GM19463 (cell line): ENCODE measurements around the gene ICAM2.
"Not testable (repeated sequence)": the region's sequence is repeated elsewhere in the genome, so short reads cannot be mapped to it uniquely, and the experiment has no call there.

ENCODE experiments used
- ATAC-seq: cut with Tn5 transposase; IDR thresholded peaks from one replicate; pipeline ENCODE4 v1.9.1; 2021; ENCODE audit warnings: mild to moderate bottlenecking, moderate library complexity; ENCODE audit not compliant: unreplicated experiment

ICAM2 gene

GRCh38 chr17:63998050-63998720 lies 22.2 kb downstream of the ICAM2 start, which contains the start of gene PRR29:
PRR29 (plus strand) TSS chr17:63998351; CDS start chr17:63998365, 14 bp downstream.
- ATAC-seq: no peak

GRCh38 chr17:63997341-63998048 lies 22.9 kb downstream of the ICAM2 start:
- no peak for ATAC-seq

- ATAC-seq: no peak
These were observed 23.8 kb downstream of the ICAM2 start for GRCh38 chr17:63996430-63997182.

GRCh38 chr17:63995626-63996025 lies 24.8 kb downstream of the ICAM2 start:
- ATAC-seq: no peak

- ATAC-seq: no peak
These were observed 27.0 kb downstream of the ICAM2 start for GRCh38 chr17:63993368-63993985.

GRCh38 chr17:63991611-63992010 lies 28.8 kb downstream of the ICAM2 start:
- no peak for ATAC-seq

- no peak for ATAC-seq
These were observed 30.6 kb downstream of the ICAM2 start for GRCh38 chr17:63989622-63990345.

GRCh38 chr17:63988741-63989621 lies 31.5 kb downstream of the ICAM2 start:
- no peak for ATAC-seq

GRCh38 chr17:63988127-63988478 lies 32.3 kb downstream of the ICAM2 start:
- no peak for ATAC-seq

GRCh38 chr17:63987221-63988126 lies 33.0 kb downstream of the ICAM2 start:
- no peak for ATAC-seq

GRCh38 chr17:63986821-63987220 lies 33.6 kb downstream of the ICAM2 start:
- no peak for ATAC-seq

GRCh38 chr17:63985387-63986140 lies 34.9 kb downstream of the ICAM2 start:
- ATAC-seq: no peak

- ATAC-seq: no peak
These were observed 35.6 kb downstream of the ICAM2 start for GRCh38 chr17:63984651-63985386.

GRCh38 chr17:63984236-63984635 lies 36.2 kb downstream of the ICAM2 start:
- ATAC-seq: no peak

GRCh38 chr17:63983320-63983719 lies 37.1 kb downstream of the ICAM2 start:
- ATAC-seq: no peak

GRCh38 chr17:63982641-63983040 lies 37.8 kb downstream of the ICAM2 start:
- not testable (repeated sequence) for ATAC-seq
